GM12873 (cell line): Measurements from ENCODE around the gene PARVB.

ENCODE experiments used
- CTCF ChIP-seq: IDR thresholded peaks from 2 replicates; pipeline ENCODE4 v1.5.1; 2012; ENCODE audit warnings: low read depth, mild to moderate bottlenecking, moderate library complexity, low read length, control low read depth; ENCODE audit not compliant: insufficient read depth; ENCODE audit errors: missing control alignments

Gene PARVB

GRCh38 chr22:43994006-43994405, 30.1 kb upstream of the PARVB start:
- TF ChIP-seq CTCF = no peak

GRCh38 chr22:43994416-43994815, 29.7 kb upstream of the PARVB start:
- no peak for TF ChIP-seq CTCF

GRCh38 chr22:43995057-43995685, 28.9 kb upstream of the PARVB start:
- no peak for TF ChIP-seq CTCF

- no peak for TF ChIP-seq CTCF
Measured at GRCh38 chr22:43995798-43996169, 28.3 kb upstream of the PARVB start.

GRCh38 chr22:43996170-43996980, 27.7 kb upstream of the PARVB start:
- no peak for TF ChIP-seq CTCF

- TF ChIP-seq CTCF = no peak
Measured at GRCh38 chr22:43996981-43997265, 27.2 kb upstream of the PARVB start.

GRCh38 chr22:43998679-43999264, 25.3 kb upstream of the PARVB start:
- TF ChIP-seq CTCF = no peak
